KMS-11 (cell line): ENCODE results near the gene WDR62.

Experiments
- H2AFZ ChIP-seq: fragments of 200-600 bp; sonication (generic); 2 replicates; pipeline ENCODE4 v1.6.1; 2016; ENCODE audit warnings: antibody characterized with exemption, mixed run types, low read depth
- H3K27ac ChIP-seq: fragments of 200-600 bp; sonication (generic); 2 replicates; pipeline ENCODE4 v1.6.1; 2016; ENCODE audit warnings: mild to moderate bottlenecking, mixed run types
- H3K27me3 ChIP-seq: fragments of 200-600 bp; sonication (generic); 2 replicates; pipeline ENCODE4 v1.6.1; 2017; ENCODE audit warnings: mild to moderate bottlenecking, low read depth, mixed run types, moderate library complexity; ENCODE audit not compliant: insufficient read depth
- H3K36me3 ChIP-seq: fragments of 200-600 bp; sonication (generic); 2 replicates; pipeline ENCODE4 v1.6.1; 2017; ENCODE audit warnings: mild to moderate bottlenecking, mixed run types; ENCODE audit not compliant: insufficient read depth
- H3K4me1 ChIP-seq: fragments of 200-600 bp; sonication (generic); 2 replicates; pipeline ENCODE4 v1.6.1; 2016; ENCODE audit warnings: mild to moderate bottlenecking, low read depth, mixed run types; ENCODE audit not compliant: poor library complexity, severe bottlenecking
- H3K4me2 ChIP-seq: fragments of 200-600 bp; sonication (generic); 2 replicates; pipeline ENCODE4 v1.7.0; 2016; ENCODE audit warnings: mild to moderate bottlenecking, mixed run types
- H3K4me3 ChIP-seq: fragments of 200-600 bp; sonication (generic); IDR thresholded peaks from 2 replicates; pipeline ENCODE4 v1.6.1; 2017; ENCODE audit warnings: low read depth, low read length, mixed read lengths; ENCODE audit not compliant: insufficient read depth
- H3K79me2 ChIP-seq: fragments of 200-600 bp; sonication (generic); 2 replicates; pipeline ENCODE4 v1.6.1; 2016; ENCODE audit warnings: low read depth, mixed run types; ENCODE audit not compliant: insufficient read depth
- H3K9ac ChIP-seq: fragments of 200-600 bp; sonication (generic); 2 replicates; pipeline ENCODE4 v1.6.1; 2016; ENCODE audit warnings: mild to moderate bottlenecking, mixed run types
- H4K20me1 ChIP-seq: fragments of 200-600 bp; sonication (generic); 2 replicates; pipeline ENCODE4 v1.6.1; 2016; ENCODE audit warnings: mild to moderate bottlenecking, mixed run types; ENCODE audit not compliant: insufficient read depth
- TF ChIP-seq, protein P1 (sequence below): fragments of 200-600 bp; sonication (generic); conservative IDR thresholded peaks from 2 replicates; pipeline ENCODE4 v1.6.1; 2017; ENCODE audit warnings: low read depth, mild to moderate bottlenecking, antibody characterized with exemption, low read length, moderate library complexity, mixed read lengths

WDR62 gene

DNA sequence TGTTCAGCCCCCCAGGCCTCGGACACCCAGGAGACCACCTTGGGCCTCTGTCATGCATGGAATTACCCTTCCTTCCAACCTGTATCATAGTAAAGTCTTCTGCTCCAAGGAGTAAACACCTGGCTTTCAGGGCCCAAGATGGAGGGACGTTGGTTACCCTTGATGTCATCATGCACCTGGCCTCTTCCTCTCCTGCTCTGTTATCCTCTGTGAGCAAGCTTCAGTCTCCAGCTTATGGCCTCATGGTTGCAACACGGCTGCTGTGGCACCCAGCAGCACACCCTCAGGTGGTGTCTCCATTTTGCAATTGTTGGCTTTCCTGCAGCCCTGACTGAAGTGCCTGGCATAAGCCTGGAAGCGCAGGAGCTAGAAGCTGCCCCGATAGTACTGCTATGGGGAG, 52.3 kb downstream of the WDR62 start:
- TF ChIP-seq, protein P1, sequence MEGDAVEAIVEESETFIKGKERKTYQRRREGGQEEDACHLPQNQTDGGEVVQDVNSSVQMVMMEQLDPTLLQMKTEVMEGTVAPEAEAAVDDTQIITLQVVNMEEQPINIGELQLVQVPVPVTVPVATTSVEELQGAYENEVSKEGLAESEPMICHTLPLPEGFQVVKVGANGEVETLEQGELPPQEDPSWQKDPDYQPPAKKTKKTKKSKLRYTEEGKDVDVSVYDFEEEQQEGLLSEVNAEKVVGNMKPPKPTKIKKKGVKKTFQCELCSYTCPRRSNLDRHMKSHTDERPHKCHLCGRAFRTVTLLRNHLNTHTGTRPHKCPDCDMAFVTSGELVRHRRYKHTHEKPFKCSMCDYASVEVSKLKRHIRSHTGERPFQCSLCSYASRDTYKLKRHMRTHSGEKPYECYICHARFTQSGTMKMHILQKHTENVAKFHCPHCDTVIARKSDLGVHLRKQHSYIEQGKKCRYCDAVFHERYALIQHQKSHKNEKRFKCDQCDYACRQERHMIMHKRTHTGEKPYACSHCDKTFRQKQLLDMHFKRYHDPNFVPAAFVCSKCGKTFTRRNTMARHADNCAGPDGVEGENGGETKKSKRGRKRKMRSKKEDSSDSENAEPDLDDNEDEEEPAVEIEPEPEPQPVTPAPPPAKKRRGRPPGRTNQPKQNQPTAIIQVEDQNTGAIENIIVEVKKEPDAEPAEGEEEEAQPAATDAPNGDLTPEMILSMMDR = no peak
- Histone ChIP-seq H3K4me2 (no peak overlapping the region), H4K20me1 (no peaks in the 10 kb centered on the region), H3K4me3 (no peak overlapping the region), H2AFZ (no peak overlapping the region), H3K79me2 (no peaks in the 10 kb centered on the region), H3K27me3 (no peaks in the 10 kb centered on the region), H3K36me3 (no peaks in the 10 kb centered on the region; the same call in 1 of the 2 replicates), H3K4me1 (peaks cover 14% of the 10 kb centered on the region), H3K27ac (no peak overlapping the region), H3K9ac (no peak overlapping the region)

DNA sequence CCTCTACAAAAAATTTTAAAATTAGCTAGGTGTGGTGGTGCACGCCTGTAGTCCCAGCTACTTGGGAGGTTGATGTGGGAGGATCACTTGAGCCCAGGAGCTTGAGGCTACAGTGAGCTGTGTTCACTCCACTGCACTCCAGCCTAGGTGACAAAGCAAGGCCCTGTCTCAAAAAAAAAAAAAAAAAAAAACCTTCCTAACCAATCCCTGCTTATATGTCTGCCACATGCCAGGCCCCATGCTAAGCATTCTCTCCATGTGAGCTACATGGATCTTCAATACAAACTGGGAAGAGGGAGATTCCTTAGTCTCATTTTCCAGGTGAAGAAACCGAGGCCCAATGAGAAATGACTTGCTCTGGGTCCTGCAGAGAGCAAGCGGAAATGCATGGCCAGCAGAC, 54.0 kb downstream of the WDR62 start:
- Histone ChIP-seq H3K4me3 (no peak overlapping the region), H3K9ac (no peak overlapping the region), H3K4me1 (peaks cover 14% of the 10 kb centered on the region), H3K4me2 (no peak overlapping the region), H3K27me3 (no peaks in the 10 kb centered on the region), H2AFZ (no peak overlapping the region), H3K36me3 (no peaks in the 10 kb centered on the region), H3K79me2 (no peaks in the 10 kb centered on the region; the same call in 1 of the 2 replicates), H3K27ac (no peak overlapping the region), H4K20me1 (no peaks in the 10 kb centered on the region)
- TF ChIP-seq, protein P1 = no peak

DNA sequence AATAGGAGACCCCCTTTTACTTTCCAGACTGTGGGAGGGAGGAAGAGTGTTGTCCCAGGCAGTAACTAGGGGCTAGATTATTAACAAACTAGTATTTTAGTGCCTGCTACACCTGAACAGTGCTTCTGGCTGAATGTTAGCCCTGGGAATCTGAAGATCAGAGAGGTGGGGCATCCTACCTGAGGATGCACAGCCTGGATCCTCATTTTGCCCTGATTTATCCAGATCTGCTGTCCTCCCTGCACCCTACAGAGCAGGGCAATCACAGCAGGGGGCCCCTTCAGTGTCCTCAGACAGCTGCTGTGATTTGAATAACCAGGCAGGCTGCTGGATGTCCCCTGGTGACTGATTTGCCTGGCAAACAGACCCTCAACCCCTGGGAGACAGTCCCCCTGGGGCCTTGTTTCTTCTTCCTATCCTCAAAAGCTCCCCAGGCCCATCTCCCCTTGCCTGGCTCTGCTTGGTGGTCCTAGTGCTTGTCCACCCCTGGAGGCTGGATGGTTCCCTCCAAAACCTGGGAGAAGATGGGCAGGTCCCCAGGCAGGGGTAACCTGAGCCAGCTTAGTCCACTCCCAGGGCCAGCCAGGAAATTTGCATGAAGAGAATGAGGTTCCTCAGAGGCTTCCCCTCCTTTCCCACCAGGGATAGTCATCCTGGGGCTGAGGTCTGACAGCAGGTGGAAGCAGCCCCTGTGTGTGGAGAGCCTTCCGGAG, 55.9 kb downstream of the WDR62 start, which contains the start of gene OVOL3:
TSS of gene OVOL3 (plus strand) at position 657 of the 713 bp plus-strand sequence. CDS start 60 bp downstream, outside the sequence.
- TF ChIP-seq, protein P1 = no peak
- H3K4me3 ChIP-seq = no peak within 1 kb of the TSS
- H4K20me1 ChIP-seq = no peaks in the 10 kb centered on the region
- peaks cover 11% of the 10 kb centered on the region for H3K4me1 ChIP-seq
- H3K36me3 ChIP-seq = no peaks in the 10 kb centered on the region
- no peak within 1 kb of the TSS for H2AFZ ChIP-seq
- no peak within 1 kb of the TSS for H3K27ac ChIP-seq
- H3K9ac ChIP-seq = no peak within 1 kb of the TSS
- H3K4me2 ChIP-seq = no peak within 1 kb of the TSS
- H3K79me2 ChIP-seq = no peaks in the 10 kb centered on the region; the same call in 1 of the 2 replicates
- H3K27me3 ChIP-seq = no peaks in the 10 kb centered on the region

GRCh38 chr19:36111200-36111539, 56.5 kb downstream of the WDR62 start:
- TF ChIP-seq, protein P1 = no peak
- Histone ChIP-seq H3K27ac (no peak overlapping the region), H3K4me2 (no peak overlapping the region), H3K4me3 (no peak overlapping the region), H4K20me1 (no peaks in the 10 kb centered on the region), H3K79me2 (no peaks in the 10 kb centered on the region; the same call in 1 of the 2 replicates), H2AFZ (no peak overlapping the region), H3K9ac (no peak overlapping the region), H3K4me1 (peaks cover 8% of the 10 kb centered on the region), H3K27me3 (no peaks in the 10 kb centered on the region), H3K36me3 (no peaks in the 10 kb centered on the region)
